Stimulated activated CD8-positive, alpha-beta memory T cell treated with anti-CD3 and anti-CD28 coated beads, Interleukin-4, amount 100 ng/mL, for 24 hours (primary cell): ENCODE data around the gene SLC16A11.

Experiments
- DNase-seq: peaks from one replicate; pipeline ENCODE4 v3.0.0-alpha.2; 2020; ENCODE audit warnings: low read depth

Gene SLC16A11

DNA sequence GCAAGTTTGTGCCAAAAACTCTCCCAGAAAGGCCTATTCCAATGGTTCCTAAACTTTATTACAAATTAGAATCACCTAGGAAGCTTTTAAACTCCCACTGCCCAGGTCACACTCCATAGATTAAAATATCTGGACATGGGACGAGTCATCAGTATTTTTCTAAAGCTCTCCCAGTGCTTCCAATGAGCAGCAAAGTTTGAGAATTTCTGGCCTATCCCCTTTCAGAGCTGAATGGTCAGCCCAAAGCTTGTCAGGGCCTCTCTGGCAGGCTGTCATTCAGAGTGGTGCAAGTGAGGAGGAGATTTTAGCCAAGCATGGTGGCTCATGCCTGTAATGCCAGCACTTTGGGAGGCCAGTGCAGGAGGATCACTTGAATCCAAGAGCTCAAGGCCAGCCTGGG, 18.6 kb downstream of the SLC16A11 start:
- DNase-seq: no peak

DNA sequence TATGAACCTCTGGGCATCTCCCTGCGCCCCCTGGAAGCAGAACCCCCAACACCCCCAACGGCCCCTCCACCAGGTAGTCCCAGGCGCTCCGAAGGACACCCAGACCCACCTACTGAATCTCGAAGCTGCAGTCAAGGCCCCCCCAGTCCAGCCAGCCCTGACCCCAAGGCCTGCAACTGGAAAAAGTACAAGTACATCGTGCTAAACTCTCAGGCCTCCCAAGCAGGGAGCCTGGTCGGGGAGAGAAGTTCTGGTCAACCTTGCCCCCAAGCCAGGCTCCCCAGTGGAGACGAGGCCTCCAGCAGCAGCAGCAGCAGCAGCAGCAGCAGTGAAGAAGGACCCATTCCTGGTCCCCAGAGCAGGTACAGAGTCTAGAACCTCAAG, 19.5 kb downstream of the SLC16A11 start:
- DNase-seq: no peak

DNA sequence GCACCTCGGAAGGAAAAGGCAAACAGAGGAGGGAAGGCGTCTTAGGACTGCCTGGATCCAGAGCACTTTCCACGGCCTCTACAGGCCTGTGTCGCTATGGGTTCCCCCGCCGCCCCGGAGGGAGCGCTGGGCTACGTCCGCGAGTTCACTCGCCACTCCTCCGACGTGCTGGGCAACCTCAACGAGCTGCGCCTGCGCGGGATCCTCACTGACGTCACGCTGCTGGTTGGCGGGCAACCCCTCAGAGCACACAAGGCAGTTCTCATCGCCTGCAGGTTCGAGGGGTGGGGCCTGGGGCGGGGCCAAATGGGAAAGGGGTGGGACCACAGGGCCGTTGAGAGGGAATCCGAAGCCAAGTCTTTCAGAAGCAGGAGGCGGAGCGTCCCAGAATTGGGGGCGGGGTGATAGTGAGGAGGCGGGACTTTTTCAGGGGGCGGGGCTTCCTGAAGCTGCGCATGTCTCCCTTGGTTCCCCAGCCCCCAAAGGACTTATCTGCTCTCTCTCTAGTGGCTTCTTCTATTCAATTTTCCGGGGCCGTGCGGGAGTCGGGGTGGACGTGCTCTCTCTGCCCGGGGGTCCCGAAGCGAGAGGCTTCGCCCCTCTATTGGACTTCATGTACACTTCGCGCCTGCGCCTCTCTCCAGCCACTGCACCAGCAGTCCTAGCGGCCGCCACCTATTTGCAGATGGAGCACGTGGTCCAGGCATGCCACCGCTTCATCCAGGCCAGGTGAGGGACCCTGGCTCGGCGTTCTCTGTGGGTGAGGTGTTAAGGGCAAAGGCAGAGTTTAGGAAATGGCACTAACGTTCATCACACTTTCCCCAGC, 20.1 kb downstream of the SLC16A11 start:
- peak; percentile 95 for DNase-seq

DNA sequence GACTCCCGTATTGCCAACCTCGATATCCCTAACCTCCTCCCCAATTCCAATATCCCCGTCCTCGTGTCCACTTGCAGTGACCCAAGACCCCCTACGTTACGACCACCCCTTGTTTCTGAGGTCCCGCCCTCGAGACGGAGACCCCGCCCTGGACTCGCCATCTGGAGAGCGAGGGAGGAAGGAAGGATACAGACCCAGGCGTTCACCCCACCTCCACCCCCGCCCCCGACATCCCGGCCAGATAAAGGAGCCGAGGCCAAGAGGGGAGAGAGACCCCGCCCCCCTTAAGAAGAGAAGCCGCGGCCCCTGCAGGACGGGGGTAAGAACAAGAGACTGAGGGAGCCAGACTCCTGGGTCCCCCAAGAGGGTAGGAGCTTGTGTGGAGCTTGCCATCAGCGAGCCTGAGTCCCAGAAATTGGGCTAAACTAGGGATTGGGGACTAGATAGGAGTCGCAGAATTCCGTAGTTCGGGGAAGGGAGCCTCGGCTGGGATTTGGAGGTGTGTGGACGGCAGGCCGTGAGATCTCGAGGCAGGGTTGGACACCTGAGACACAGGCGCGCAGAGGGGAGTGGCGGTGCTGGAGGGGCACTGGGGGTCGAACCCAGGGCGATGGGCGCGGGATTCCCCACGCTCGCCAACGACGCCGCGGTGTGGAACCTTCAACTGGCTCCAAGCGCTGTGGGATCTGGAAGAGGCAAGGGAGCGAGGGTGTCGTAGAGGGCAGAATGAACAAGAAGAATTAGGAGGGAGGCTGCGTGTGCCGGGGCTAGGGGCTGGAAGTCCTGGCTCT, 20.9 kb downstream of the SLC16A11 start, which contains the start of gene BCL6B:
Gene BCL6B, plus strand, starts transcription at position 270 of the 791 bp plus-strand sequence. CDS start 622 bp downstream, outside the sequence.
- DNase-seq: no peak

DNA sequence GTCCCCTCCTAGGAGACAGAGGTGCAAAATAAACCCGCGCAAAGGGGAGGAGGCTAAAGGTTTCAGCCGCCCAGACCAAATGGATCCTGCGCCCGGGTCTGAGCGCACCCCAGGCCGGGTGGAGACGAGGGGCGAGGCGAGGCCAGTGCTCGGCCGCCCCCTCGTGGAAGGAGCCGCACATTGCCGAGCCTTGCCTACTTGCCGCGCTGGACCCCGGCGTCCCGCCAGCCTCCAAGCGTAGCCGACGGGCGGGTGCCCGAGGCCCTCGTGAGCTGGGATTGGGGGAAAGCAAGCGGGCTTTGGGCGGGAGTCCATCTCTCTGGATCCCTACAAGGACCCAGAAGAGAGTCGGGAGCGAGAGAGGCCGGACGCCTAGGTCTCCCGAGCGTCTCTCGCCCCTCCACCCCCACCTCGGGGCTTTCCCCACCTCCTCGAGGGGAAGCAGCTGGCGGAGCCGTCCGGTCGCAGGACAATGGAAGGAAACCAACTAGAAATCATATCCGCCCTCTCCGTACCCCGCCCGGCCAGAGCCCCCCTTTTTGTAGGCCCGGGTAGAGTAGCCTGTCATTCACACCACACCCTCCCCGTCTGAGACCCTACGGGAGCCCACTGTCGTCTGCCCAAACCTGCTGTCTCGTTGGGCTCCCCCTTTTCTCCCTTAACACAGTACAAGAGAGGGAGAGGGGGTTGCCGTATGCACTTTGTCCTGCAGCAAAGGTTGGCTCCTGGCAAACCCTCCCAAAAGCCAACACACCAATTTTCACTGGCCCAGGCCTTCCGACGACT, 21.7 kb downstream of the SLC16A11 start:
- peak; percentile 72 for DNase-seq

DNA sequence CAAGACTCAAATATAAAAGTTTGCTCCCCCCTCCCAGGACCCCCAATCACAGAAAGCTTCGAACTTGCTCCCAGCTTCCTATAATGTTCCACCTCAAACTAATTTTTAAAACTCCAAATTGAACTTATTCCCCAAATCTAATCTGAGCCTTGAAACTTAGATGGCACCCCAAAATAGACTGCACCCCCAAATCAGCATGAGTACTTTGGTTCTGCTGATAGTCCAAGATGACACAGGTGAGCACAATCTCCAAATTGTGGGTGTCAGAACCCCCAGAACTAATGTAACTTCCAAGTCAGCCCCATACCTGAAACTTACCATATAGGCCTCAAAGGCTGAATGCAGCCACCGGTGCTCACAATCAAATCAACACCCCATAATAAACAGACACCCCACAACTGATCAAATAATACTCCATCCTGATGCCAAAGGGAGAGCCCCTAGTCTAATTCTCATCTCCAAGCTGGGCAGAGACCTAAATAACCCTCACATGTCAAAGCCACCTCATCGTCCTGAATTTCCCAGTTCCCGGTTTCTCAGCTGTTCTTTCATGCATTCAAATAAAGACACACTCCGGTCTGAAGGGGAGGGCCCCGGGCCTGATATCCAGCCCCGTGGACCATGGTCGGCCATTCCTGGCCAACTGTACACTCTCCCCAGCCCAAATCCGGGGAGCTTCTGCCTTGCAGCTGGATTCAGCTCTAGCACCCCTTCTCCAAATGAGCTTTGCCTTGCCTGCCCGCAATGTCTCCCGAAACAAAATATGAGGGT, 22.8 kb downstream of the SLC16A11 start:
- no peak for DNase-seq

DNA sequence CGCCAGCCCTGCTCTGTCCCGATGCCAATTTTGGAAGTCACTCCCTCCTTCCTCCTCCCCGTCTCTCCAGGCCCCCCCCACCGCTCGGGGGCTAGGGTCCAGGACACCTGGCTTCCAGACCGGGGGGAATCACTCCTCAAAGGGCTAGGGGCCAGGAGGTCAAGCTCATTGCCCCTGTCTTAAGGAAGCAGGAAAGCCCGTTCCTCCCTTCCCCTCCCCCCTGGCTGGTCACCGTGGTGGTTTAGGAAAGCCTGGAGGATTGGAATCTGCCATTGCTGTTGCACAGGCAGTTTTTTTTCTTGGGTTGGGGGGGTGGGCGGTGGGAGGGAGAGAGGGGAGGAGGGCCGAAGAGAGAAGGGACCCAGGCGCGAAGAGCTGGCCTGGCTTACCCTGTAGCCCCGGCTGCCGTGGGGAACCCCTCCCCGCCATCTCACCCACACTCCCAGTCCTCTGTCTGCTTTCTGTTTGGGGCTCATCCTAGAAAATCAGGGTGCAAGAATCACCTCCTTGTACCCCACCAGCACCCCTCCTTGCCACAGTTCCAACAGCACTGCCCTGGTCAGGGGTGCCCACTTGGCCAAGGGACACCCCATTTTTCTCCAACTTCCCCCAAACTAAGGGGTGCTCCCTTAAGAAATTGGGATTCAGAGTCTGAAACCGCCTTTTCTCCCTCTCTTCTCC, 23.9 kb downstream of the SLC16A11 start:
- no peak for DNase-seq

DNA sequence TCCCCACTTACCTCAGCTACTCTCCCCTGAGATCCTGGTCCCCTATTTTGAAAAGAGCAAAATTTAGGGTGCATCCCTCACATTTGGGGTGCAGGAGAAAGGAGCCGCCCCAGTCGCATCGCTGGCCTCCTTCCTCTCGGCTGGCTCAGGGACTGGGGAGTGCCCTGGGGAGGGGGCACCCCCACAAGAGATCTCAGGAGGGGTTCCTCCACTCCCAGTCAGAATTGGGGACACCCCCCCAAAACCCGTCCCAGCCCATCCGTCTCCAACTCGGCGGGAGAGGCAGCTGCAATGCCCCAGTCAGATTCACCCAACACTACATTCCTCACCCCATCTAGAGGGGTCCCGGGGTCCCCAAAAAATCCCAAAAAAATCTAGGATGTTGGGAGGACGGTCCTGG, 24.5 kb downstream of the SLC16A11 start:
- no peak for DNase-seq

DNA sequence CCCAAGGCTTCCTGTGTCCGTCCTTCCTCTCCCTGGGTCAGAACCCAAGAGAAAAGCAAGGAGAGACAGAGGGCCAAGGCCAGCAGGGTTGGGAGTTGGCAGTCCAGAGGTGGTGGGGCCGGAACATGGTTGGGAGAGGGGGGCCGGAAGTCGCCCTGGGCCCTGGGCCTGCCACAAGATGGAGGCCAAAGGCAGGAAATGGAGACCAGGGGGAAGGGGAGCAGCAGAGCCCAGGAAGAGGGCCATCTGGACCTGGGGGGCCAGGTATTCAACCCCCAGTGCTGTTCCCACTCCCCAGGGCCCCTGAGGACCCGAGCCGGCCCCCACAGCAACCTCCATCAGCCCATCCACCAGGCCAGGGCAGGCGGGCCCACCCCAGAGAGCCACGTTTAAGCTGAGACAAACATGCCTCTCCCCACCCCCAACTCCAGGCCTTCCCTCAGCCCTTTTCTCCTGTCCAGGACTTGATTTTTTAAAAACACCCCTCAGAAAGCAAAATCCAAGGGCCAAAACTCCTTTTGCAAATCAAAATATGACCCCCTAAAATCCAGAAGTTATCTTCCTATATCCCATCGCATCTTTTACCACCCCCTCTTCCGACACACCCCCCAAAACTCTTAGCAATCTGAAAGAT, 25.4 kb downstream of the SLC16A11 start:
- DNase-seq: no peak

DNA sequence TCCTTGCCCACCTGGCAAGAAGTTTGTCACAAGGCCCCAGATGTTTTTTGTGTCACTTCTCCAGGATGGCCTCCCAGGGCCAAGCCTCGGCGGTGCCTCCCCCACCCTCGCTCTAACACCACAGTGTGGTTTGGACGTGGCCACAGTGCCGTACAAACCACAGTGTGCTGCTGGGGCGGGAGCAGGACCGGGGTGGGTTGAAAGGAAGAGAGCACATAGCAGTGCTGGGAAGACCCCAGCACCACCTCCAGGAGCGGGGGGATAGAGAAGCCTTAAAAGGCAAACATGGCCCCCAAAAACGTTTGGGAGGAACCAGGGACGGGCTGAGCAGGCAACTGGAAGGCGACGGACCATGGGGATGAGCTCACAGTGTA, 26.1 kb downstream of the SLC16A11 start:
- DNase-seq: no peak

DNA sequence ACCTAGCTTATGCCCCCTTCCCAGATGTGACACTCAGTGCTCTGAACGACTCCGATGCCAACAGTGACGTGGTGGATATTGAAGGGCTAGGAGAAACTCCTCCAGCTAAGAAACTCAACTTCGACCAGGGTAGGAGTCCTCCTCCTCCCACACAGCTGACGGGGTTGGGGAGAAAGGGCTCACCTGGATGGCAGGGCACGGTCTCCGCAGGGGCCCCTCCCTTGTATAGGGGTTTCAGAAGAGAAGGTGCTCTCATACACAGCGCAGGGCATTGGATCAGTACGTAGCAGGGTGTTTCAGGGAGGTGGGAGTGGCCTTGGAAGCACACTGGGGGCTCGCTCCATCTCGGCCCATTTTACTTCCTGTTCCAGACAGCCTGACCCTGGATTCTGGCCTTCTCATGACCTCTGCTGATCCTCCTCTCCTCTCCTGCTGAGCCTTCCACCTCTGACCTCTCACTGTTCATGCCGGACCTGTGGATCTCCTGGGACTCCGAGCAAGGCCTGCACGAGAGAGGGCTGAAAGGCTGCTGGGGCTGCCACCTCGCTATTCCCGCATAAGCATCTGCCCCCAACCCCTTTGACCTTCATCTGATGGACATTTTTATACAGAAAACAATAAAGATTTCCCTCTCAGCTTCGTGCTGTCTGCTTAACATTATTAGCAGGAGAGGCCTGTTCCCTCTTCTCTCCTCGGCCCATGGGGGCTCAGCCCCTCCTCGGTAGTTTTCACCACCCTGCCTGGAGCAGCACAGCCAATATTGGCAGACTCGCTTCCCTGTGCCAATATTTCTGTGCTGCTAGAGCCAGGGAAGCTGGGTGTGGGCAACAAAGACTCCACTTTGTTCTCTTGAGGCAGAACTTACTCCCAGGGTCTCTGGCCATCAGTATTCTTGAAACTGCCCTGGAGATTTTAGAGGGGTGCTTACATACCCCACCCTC, 26.7 kb downstream of the SLC16A11 start:
- no peak for DNase-seq

DNA sequence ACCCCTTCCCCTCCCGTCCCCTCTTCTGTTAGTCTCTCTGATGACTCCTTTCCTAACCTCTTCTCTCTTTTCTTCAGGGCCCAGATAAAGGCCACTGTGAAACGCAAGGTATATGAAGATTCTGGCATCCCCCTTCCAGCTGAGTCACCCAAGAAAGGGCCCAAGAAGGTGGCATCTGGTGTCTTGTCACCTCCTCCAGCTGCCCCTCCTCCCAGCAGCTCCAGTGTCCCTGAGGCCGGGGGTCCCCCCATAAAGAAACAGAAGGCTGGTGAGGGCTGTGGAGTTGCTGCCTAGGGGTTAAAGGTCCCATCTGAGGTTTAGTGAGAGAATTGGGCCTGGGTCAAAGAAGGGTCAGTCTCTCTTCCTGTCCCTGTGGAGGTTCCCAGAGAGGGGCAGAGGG, 27.5 kb downstream of the SLC16A11 start:
- DNase-seq: no peak

DNA sequence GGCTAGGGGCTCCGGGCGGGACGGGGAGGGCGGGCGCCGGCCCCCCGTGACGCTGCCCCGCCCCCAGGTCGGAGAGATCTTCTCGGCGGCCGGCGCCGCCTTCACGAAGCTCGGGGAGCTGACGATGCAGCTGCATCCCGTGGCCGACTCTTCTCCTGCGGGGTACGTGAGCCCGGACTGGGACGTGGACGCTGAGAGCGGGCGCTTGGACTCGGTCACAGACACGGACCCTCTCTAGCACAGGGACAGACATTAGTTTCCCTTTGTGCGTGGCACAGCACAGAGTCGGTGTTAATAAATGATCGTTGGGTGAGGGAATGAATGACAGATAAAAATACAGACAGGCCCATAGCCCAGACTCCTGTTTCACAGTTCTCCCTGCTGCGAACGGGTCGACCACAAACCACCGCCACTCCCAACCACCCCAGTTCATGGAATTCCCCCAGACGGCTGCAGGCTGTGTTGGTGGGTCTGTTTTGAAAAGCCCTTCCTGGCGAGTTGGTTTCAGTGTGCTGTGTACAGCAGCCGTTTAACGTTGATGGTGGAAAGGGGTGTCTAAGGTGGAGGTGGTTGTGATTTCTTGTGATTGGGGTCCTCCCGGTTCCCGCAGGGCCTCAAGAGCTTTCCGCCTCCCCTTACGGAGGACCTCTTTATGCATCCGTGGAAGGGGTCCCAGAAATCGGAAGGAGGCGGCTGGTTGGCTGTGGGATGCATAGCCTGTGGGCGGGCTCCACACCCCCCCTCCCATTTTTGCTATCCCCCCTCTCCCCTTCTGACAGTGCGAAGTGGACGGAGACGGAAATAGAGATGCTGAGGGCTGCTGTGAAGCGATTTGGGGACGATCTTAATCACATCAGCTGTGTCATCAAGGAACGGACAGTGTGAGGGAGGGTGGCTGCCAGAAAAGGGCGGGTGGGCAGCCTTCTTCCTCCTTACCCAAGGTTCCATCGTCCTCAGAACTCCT, 28.6 kb downstream of the SLC16A11 start:
- peak; percentile 68 for DNase-seq

DNA sequence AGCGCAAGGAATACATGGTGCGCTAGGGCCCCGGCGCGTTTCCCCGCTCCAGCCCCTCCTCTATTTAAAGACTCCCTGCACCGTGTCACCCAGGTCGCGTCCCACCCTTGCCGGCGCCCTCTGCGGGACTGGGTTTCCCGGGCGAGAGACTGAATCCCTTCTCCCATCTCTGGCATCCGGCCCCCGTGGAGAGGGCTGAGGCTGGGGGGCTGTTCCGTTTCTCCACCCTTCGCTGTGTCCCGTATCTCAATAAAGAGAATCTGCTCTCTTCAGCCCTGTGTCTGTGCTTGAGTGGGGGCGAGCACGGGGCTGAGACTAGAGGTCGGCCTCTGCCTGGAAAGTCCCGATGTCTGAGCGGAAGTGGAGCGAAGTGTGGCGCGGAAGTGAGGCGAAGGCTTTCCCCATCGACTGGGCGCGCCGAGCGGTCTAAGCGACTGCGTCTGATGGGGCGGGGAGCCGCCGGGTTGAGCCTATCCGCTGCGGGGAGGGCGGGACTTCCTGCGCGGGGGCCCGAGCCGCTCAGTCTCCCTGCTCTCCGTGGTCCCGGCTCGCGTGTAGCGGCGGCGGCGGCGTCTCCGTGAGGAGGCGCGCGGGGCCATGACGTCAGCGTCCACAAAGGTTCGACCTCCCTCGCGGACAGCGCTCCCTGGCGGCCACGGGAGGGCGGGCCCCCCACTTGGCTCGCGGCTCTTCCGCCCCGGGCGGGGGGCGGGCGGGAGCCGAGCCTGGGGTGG, 29.5 kb downstream of the SLC16A11 start:
- DNase-seq: peak; percentile 96

DNA sequence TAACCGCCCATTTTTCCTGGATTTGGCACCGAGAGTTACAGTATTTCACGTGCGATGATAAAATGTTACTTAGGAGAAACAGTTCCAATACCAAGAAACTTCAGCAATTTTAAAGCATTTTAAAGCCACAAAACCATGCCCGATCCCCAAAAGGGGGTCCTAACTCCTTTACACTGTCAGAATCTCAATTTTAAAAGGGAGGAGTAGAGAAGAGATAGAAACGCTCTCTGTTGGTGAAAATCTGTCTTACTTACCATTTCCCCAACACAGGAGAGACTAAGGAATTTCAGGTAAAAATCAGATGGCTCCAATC, 32.0 kb downstream of the SLC16A11 start:
- DNase-seq: no peak

DNA sequence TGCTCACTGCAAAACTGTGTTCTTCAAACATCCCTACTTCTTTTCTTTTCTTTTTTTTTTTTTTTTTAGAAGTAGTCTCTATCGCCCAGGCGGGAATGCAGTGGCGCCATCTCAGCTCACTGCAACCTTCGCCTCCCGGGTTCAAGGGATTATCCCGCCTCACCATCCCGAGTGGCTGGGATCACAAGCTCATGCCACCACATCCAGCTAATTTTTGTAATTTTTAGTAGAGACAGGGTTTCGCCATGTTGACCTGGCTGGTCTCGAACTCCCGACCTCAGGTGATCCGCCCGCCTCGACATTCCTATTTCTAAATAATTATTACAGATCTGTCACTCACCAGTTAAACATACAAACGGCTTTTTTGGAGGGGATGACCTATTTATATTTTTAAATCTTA, 32.5 kb downstream of the SLC16A11 start:
- no peak for DNase-seq

DNA sequence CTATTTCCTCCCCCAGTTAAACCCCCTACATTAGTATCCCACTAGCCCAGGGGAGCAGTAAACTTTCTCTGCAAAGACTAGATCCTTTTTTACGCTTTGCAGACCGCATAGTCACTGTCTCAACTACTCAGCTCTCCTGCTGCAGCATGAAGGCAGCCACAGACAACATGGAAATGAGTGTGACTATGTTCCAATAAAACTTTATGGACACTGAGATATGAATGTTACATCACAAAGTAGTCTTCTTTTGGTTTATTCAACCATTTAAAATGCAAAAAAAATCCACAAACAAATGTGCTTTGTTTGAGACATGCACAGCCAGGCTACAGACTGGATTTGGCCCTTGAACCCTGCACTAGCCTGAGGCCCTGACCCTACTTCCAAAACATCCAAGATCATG, 33.4 kb downstream of the SLC16A11 start:
- no peak for DNase-seq

DNA sequence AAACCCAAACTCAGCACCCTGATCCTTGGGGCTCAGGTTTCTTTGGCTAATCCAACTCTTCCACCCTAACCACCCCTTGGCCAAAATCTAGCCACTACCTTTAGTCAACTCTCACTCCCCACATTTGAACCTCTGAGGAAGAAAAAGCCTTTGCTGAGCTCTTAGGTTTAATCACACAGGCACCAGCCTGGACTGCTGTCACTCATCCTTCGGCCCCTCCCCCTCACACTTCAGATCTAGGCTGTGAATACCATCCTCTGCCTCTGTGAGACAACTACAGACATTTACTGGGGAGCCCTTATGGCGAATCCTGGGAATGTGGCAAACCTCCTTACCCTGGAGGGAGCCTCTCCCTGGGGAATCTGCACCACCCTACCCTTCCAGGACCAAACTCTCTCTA, 36.7 kb downstream of the SLC16A11 start:
- no peak for DNase-seq
